Effector memory CD4-positive, alpha-beta T cell (primary cell): ENCODE data around the gene ITGA11.

Experiments
- DNase-seq, 3 donors: peaks; one replicate each; pipeline ENCODE4 v3.0.0-alpha.2; 2020
- H3K27ac ChIP-seq: 2 replicates; pipeline ENCODE4 v1.7.0; 2013; ENCODE audit warnings: mild to moderate bottlenecking, low read length, moderate library complexity; ENCODE audit not compliant: insufficient read depth, poor library complexity, severe bottlenecking
- H3K27me3 ChIP-seq: replicated peaks from 2 replicates; pipeline ENCODE4 v1.7.0; 2013; ENCODE audit warnings: mild to moderate bottlenecking, low read length; ENCODE audit not compliant: insufficient read depth, control insufficient read depth, poor library complexity, severe bottlenecking
- H3K36me3 ChIP-seq: 2 replicates; pipeline ENCODE4 v1.7.0; 2013; ENCODE audit warnings: mild to moderate bottlenecking, low read length, moderate library complexity; ENCODE audit not compliant: control insufficient read depth, insufficient read depth
- H3K4me1 ChIP-seq: 2 replicates; pipeline ENCODE4 v1.7.0; 2013; ENCODE audit warnings: low read length, mild to moderate bottlenecking; ENCODE audit not compliant: control insufficient read depth, insufficient read depth, poor library complexity, severe bottlenecking
- H3K4me3 ChIP-seq: 2 replicates; pipeline ENCODE4 v1.7.0; 2013; ENCODE audit warnings: low read length, low read depth, mild to moderate bottlenecking; ENCODE audit not compliant: insufficient read depth, poor library complexity, severe bottlenecking
- H3K9me3 ChIP-seq: 2 replicates; pipeline ENCODE4 v1.7.0; 2013; ENCODE audit warnings: mild to moderate bottlenecking, low read length, moderate library complexity; ENCODE audit not compliant: control insufficient read depth

The ITGA11 gene

GRCh38 chr15:68298882-68299381, 133.0 kb downstream of the ITGA11 start:
- H3K27ac ChIP-seq, result peak overlapping the region; percentile 3
- H3K36me3 ChIP-seq, result no peaks in the 10 kb centered on the region
- peaks cover 7% of the 10 kb centered on the region for H3K4me1 ChIP-seq
- H3K9me3 ChIP-seq, result no peaks in the 10 kb centered on the region
- no peak for DNase-seq
- H3K4me3 ChIP-seq, result peak overlapping the region; percentile 35
- H3K27me3 ChIP-seq, result no peaks in the 10 kb centered on the region

GRCh38 chr15:68298336-68298735, 133.6 kb downstream of the ITGA11 start:
- Histone ChIP-seq H3K4me3 (peak overlapping the region; percentile 35), H3K9me3 (no peaks in the 10 kb centered on the region), H3K27ac (peak overlapping the region; percentile 3), H3K4me1 (peaks cover 7% of the 10 kb centered on the region), H3K27me3 (no peaks in the 10 kb centered on the region), H3K36me3 (no peaks in the 10 kb centered on the region)
- DNase-seq, result no peak

- no peak overlapping the region for H3K27ac ChIP-seq
- H3K27me3 ChIP-seq, result no peaks in the 10 kb centered on the region
- DNase-seq, result no peak
- peaks cover 7% of the 10 kb centered on the region for H3K4me1 ChIP-seq
- peaks cover 14% of the 10 kb centered on the region for H3K36me3 ChIP-seq
- H3K9me3 ChIP-seq, result no peaks in the 10 kb centered on the region
- no peak overlapping the region for H3K4me3 ChIP-seq
Observed at GRCh38 chr15:68295014-68295805, 136.8 kb downstream of the ITGA11 start.

GRCh38 chr15:68292967-68293366, 139.0 kb downstream of the ITGA11 start:
- DNase-seq, result no peak
- Histone ChIP-seq H3K4me3 (no peak overlapping the region), H3K27me3 (no peaks in the 10 kb centered on the region), H3K36me3 (peaks cover 19% of the 10 kb centered on the region), H3K4me1 (no peaks in the 10 kb centered on the region), H3K27ac (no peak overlapping the region), H3K9me3 (no peaks in the 10 kb centered on the region)

- H3K27ac ChIP-seq, result no peak overlapping the region
- no peak for DNase-seq
- no peaks in the 10 kb centered on the region for H3K9me3 ChIP-seq
- no peaks in the 10 kb centered on the region for H3K4me1 ChIP-seq
- no peaks in the 10 kb centered on the region for H3K27me3 ChIP-seq
- peaks cover 19% of the 10 kb centered on the region for H3K36me3 ChIP-seq
- H3K4me3 ChIP-seq, result no peak overlapping the region
Observed at GRCh38 chr15:68292157-68292781, 139.7 kb downstream of the ITGA11 start.

- peaks cover 22% of the 10 kb centered on the region for H3K36me3 ChIP-seq
Observed at GRCh38 chr15:68290715-68291114, 141.2 kb downstream of the ITGA11 start.

GRCh38 chr15:68289621-68290352, 142.2 kb downstream of the ITGA11 start:
- Histone ChIP-seq H3K27ac (no peak overlapping the region), H3K9me3 (no peaks in the 10 kb centered on the region), H3K27me3 (no peaks in the 10 kb centered on the region), H3K4me1 (no peaks in the 10 kb centered on the region), H3K36me3 (peaks cover 27% of the 10 kb centered on the region), H3K4me3 (no peak overlapping the region)
- no peak for DNase-seq

More at GRCh38 chr15:68290715-68291114, 141.2 kb downstream of the ITGA11 start:
- Histone ChIP-seq H3K27me3 (no peaks in the 10 kb centered on the region), H3K4me3 (no peak overlapping the region), H3K27ac (no peak overlapping the region), H3K9me3 (no peaks in the 10 kb centered on the region), H3K4me1 (no peaks in the 10 kb centered on the region)
- DNase-seq, result no peak

- Histone ChIP-seq H3K9me3 (no peaks in the 10 kb centered on the region), H3K27me3 (no peaks in the 10 kb centered on the region), H3K27ac (no peak overlapping the region), H3K4me3 (no peak overlapping the region), H3K36me3 (peaks cover 27% of the 10 kb centered on the region), H3K4me1 (no peaks in the 10 kb centered on the region)
- no peak for DNase-seq
Observed at GRCh38 chr15:68289057-68289456, 142.9 kb downstream of the ITGA11 start.

- peaks cover 5% of the 10 kb centered on the region for H3K4me1 ChIP-seq
- H3K27ac ChIP-seq, result no peak overlapping the region
- no peaks in the 10 kb centered on the region for H3K9me3 ChIP-seq
- H3K4me3 ChIP-seq, result no peak overlapping the region
- peaks cover 23% of the 10 kb centered on the region for H3K36me3 ChIP-seq
- DNase-seq, result no peak
- no peaks in the 10 kb centered on the region for H3K27me3 ChIP-seq
Observed at GRCh38 chr15:68286256-68286655, 145.7 kb downstream of the ITGA11 start.
